HG02763 (cell line): ENCODE results near the gene FAS.

ENCODE experiments used
- ATAC-seq: cut with Tn5 transposase; IDR thresholded peaks from one replicate; pipeline ENCODE4 v1.9.1; 2021; ENCODE audit warnings: mild to moderate bottlenecking, moderate library complexity; ENCODE audit not compliant: unreplicated experiment

The FAS gene

DNA sequence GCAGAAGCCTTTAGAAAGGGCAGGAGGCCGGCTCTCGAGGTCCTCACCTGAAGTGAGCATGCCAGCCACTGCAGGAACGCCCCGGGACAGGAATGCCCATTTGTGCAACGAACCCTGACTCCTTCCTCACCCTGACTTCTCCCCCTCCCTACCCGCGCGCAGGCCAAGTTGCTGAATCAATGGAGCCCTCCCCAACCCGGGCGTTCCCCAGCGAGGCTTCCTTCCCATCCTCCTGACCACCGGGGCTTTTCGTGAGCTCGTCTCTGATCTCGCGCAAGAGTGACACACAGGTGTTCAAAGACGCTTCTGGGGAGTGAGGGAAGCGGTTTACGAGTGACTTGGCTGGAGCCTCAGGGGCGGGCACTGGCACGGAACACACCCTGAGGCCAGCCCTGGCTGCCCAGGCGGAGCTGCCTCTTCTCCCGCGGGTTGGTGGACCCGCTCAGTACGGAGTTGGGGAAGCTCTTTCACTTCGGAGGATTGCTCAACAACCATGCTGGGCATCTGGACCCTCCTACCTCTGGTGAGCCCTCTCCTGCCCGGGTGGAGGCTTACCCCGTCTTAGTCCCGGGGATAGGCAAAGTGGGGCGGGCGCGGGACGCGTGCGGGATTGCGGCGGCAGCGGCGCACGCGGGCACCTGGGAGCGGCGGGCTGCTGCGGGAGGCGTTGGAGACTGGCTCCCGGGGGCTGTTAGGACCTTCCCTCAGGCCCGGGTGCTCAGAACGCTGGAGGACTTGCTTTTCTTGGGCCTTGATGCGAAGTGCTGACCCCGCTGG lies at the start of gene FAS:
FAS (plus strand) TSS at position 415 of the 777 bp plus-strand sequence; CDS start at position 494, 79 bp downstream.
- peak; percentile 70 for ATAC-seq

DNA sequence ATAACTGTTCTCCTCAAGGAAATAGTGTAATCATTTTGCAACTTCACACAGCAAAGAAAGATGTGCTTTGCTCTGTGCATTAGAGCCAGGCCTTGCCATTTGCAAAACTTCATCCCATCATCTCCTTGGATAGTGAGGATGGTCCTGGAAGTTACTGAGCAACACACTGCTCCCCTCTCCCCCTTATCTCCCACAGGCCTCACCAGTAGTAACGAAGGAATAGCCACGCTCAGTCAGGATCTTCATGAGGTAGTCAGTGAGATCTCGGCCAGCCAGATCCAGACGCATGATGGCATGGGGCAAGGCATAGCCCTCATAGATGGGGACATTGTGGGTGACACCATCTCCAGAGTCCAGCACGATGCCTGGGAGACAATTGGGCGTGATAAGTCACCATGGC lies 49.6 kb upstream of the FAS start:
- no peak for ATAC-seq

DNA sequence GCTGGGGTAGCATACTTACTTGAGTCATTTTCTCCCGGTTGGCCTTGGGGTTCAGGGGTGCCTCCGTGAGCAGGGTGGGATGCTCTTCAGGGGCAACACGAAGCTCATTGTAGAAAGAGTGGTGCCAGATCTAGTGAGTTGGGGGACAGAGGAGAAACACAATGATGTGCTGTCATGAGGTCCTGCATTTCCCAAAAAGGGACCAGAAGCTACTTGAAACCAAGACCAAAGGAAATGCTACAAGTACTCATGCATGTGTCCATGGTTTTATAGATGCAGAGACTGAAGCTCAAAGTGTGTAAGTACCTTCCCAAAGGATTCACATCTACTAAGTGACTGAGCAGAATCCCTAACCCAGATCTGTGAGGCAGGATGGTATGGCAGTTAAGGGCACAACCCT lies 46.8 kb upstream of the FAS start:
- no peak for ATAC-seq

DNA sequence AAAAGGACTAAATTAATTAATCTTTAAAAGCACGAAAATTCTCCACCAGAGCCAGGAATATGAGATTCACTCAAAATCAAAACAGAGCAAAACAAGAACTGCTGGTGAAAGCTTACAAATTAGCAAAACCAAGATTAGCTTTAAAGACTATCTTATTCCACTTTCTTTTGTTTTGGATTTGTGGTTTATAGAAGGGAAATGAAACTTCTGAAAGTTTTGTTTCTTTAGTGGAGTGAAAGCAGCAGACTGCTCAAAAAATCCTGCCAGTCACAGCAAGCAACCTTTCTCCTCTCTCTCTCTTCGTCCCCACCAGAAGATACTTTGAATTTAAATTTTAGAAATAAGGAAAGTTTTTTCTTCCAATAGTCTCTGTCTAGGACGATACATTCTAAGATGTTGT lies 45.8 kb upstream of the FAS start:
- ATAC-seq, result no peak

DNA sequence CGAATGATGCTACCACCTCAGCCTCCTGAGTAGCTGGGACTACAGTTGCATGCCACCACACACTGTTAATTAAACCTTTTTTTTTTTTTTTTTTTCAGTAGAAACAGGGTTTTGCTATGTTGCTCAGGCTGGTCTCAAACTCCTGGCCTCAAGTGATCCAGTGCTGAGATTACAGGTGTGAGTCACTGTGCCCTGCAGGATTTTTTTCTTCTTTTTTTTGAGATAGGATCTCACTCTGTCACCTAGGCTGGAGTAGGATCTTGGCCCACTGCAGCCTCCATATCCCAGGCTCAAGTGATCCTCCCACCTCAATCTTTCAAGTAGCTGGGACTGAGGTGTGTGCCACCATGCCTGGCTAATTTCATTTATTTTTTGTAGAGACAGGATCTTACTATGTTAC lies 44.4 kb upstream of the FAS start:
- no peak for ATAC-seq

DNA sequence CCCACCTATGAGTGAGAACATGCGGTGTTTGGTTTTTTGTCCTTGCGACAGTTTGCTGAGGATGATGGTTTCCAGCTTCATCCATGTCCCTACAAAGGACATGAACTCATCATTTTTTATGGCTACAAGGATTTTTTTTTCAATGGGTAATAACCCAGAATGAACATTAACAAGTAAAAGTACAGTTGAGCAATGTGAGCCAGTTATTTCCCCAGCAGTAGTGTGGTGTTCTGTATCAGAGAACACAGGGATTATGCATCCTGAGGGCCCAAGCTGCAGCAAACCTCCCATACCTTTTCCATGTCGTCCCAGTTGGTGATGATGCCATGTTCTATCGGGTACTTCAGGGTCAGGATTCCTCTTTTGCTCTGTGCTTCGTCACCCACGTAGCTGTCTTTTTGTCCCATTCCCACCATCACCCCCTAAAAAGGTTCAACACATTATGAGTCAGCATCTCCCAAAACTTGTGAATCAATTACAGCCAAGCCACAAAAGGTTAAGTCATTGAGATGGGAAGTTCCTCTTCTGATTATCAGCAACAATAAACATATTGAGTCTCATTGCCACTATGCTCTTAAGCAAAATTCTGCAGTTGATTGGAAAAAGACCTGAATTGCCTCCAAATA lies 43.5 kb upstream of the FAS start:
- ATAC-seq, result no peak

DNA sequence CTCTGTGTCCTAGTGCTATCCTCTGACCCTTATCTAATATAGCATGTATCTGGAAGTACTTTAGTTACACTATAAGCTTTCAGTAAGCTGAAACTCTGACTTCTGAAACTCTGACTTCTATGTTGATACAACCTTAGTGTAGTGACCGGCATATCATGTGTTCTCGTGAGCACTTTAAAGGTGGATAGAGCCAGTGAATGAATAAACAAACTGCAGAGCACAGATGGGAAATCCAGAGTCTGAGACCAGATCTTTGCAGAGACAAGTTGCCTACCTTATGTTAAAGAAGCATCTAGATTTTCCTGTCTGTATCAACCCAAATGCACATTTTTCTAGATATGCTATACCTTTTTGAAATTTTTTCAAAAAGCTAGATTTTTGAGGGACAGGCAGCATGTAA lies 41.5 kb upstream of the FAS start:
- no peak for ATAC-seq

DNA sequence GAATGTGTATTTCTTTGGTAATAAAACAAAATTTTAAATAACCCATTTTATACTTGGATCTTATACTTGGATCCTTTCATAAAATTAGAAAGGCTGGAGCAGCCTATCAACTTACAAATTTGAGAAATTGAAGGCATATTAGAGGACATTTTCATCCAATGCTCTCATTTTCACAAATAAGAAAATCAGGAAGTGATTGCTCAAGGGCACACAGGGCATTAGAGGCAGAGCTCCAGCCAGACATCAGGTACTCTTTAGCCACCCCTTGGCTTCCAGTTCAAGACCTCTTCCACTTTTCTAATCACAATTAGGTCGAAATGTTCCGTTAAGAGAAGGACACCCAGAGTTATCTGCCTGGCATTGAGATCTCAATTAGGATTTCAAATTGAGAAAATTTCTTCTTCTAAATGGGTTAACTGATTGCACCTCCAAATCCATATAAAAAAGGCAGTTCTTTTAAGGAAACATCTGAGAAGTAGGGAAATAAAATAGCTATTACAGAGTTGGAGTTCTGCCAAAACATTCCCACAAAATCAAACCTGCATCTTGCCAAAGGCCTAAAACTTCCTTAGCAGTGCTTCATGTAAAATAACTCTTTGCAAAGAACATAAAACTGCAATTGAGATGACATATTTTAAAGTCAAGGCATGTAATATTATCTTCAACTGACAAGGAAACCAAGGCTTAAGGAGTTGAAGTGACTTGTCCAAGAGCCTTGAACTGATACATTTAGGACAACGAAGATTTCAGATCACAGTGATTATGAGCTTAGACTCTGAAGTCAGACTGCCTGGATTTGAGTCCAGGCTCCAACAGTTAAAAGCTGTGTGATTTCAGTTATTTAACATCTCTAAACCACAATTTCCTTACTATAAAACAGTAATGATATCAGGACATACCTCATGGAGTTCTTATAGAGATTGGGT lies 40.4 kb upstream of the FAS start:
- no peak for ATAC-seq

DNA sequence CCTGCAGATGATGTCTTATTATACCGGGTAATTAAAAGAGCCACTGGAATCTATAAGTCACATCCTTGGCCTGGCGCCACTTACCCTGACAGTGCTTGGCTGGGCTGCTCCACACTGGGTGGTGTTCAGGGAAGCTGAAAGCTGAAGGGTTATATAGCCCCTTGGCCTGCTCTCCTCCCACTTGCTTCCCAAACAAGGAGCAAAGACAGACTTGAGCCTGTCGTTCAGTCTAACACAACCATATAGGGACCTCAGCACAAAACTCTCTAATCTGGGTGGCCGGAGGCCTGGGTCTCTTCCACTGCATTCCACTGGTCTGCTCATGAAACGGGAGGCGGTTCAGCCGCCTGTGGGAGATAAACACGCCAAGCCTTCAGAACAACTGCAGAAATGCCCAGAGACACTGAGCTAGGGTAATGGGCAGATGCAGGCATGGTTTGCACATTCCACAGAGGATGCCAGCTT lies 37.9 kb upstream of the FAS start, which contains the start of gene ACTA2:
ACTA2 (minus strand) TSS at position 127 of the 465 bp plus-strand sequence. CDS start 3,843 bp downstream, outside the sequence.
- no peak for ATAC-seq

DNA sequence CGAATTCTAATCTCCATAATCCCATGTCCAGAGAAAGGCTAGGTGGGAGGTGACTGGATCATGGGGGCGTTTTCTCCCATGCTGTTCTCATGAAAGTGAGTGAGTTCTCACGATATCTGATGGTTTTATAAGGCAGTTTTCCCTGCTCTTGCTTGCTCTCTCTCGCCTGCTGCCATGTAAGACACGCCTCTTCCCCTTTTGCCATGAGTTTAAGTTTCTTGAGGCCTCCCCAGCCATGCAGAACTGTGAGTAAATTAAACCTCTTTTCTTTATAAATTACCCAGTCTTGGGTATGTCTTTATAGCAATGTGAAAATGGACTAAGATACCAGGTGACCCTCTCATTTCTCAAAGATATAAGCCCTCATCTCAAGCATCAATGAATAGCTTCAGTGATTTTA lies 36.9 kb upstream of the FAS start:
- no peak for ATAC-seq

DNA sequence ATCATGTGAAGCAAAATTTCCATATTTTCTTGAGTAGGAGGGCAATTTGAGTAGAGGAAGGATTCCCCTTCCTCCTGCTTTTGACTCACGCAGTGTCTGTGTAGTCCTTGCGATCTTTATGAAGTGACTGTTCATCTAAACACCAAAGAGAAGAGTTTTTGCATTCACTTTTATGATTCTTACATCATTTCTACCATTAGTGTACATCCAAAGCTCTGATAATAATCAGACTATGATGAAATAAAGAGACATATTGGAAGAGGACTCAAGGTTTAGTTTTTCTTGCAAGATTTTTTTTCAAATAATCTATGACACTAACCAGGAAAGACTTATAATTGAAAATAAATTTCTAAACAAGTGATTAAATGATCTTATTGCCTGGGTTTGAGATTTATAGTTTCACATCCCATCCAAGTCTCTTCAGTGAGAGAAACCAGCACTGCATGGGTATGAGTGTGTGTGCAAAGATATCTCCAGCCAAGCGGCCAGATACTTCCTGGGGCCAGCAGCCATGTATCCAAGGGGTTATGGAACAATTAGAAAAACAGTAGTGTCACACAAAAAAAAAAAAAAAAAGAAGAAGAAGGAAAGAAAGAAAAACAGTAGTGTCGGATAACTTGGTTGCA lies 36.0 kb upstream of the FAS start:
- no peak for ATAC-seq

DNA sequence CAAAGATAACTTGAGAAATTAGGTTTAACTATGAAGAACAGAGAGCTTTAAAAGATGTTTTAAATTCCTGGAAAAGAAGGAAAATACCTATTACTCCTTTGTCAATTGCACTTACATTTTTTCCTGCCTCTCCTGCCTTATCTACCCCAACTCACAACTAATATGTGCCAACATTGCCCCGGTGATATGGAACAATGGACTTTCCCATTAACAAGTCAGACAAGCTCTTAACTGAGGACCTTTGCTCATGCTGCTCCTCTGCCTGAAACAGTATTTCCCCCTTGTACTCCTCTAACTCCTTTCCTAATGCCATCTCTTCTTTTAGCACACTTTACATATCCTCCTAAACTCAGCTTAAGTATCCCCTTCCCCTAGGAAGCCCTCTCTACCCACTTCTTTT lies 33.2 kb upstream of the FAS start:
- no peak for ATAC-seq

DNA sequence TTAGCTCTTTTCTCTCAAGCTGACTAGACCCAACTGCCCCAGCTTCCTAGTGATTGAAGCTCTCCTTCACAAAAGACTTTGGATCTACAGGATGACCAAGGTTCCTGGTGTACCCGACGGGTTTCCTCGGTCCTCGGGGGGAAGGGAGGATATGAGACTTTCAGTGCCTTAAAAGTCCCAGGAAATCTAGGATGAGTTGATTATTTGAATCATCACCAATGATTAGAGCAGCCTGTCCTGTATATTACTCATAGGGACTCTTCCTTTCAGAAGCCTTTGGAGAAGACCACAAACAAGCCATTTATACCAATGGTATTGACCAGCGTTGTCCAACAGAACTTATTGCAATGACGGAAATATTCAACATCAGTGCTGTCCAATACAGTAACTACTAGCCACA lies 31.9 kb upstream of the FAS start:
- ATAC-seq, result no peak

DNA sequence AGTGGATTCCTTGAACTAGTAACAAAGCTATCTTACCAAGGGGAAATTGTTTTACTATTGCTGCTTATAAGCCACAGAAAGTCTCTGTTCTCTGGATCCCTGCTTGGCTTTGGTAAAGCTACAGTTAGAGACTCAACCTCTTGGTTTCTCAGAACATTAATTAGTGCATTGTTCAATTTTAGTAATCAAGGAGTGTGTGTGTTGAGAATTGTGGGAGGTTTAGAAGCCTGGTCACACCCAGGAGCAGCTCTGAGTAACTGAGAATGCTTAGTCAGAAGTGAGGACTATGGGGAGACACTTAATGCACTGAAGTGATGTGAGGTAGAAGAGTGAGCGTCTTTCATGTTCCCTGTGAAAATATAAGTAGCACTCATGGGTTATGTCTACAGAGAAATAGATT lies 29.8 kb upstream of the FAS start:
- no peak for ATAC-seq

DNA sequence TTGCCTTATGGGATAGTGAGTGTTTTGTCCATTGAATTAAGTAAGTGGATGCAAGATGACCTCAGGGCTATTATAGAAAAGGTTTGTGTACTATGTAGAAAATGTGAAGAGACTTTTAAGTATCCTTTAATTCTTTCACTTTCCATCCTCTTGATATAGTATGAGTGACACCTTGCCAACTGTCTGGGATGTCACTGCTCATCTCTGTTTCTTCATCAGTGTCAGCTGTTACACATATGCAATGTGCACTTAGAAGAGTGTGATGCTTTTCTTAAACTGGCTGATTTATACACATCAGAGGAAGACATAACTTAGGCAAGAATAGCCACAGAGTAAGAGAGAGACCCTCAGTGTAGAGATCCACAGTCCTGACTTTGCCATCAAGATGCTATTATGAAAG lies 29.3 kb upstream of the FAS start:
- ATAC-seq, result no peak

DNA sequence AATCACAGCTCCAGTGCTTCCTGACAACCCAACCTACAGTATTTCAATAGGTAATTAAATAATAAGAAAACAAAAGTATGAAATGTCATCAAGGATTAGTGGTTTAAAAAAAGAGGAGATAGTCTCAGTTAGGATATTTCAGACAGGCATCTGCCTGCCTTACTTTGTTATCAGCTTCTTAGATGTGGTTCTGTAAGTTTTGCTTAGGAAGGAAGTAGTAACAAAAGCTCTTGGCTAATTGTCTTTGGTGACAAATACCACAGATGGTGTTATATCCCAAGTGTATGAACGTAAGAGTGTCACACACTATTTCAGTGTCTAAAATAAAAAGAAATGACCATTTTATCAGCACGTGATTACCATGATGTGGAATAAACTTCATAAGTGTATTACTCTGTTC lies 28.3 kb upstream of the FAS start:
- no peak for ATAC-seq

DNA sequence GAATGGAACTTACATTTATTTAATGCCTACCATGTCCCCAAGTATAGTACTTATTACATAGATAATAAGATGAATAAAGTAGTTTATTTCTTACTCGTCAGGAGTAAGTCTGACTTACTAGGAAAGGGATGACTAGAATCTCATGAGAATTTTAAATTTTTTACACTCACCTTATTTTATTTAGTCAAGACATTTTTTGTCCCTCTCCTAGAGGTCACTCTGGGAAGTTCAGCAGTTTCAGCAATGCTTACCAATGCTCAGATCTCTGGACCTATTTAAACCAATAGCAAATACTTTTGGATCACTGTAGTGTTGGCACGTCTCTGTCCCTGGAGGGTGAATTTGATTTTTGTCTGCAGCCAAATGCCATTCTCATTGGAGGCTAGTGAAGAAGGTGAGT lies 27.3 kb upstream of the FAS start:
- no peak for ATAC-seq

DNA sequence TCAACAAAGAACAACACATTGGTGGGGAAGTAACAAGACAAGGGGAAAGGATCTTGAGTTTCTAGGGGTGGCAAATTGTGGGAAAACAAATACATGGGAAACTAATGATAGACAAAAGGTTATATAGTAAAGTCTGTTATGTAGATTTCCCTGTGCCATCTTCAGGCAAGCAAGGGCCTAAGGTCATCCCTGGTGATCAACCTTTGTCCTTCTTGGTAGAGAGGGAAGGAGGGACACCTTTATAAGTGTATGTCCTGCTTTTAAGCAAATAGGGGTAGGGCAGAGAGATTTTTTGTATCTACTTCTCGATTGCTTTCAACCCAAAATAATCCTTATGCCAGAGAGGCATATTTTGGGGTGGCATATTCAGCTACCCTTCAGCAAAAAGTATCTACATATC lies 26.2 kb upstream of the FAS start:
- ATAC-seq, result no peak

DNA sequence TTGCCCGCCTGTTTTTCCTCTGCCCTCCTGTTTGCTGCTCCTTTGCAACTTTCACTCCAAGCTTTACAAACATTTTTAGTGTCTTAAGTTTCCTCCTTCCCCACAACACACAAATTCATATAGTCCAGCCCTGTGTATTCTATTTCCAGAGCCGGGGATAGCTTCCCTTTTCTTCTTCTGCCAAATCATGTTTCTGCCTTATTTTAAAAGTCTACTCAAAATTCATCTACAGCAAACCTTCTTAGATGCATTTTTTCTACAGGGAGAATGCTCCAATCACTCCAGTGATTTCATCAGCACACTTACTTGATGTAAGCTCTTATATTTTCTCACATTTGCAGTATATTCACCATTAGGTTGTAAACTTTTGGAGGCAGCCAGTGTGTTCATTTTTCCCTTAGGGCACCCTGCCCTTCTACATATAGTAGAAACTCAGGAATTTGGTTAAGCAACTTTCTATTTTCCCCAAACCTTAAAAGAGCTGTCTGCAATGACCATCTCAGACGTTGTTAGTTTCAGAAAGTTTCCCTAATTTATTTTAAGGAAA lies 25.7 kb upstream of the FAS start:
- no peak for ATAC-seq

DNA sequence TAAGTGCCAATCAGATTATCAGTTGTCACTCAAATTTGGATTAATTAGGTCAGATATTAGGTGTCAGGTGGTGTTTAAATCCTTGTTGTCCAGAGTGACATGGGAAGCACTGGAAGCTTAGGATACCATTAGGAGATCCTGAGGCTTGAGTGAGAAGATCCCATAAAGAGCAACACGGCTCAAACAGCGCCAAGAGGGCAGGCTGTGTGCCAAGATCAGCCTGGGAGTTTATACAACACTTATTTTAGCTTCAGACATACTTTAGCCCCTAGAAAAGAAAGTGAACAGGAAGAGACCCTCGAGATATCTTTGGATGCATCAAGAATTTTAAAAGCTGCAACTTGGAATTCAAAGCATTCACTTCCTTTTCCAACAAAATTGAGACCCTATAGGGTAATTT lies 23.8 kb upstream of the FAS start:
- no peak for ATAC-seq

DNA sequence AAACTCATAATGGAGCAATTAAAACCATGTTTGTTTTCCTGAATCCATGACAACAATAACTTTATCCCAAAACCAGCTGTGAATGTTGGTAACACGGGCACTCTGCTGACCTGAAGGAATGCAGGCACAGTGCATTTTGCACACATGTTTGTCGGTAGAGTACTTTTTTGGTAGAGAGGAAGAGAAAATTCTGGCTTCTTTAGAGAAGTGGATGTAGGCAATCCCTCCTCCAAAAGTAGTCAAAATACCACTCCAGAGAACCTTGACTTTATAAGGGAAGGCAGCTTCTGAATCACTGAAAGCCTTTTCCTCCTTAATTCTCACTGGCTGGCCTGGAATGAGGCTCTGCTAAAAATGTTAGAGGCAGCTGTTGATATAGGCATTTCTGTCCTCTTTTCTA lies 22.2 kb upstream of the FAS start:
- no peak for ATAC-seq
